Measurements from ENCODE around the gene PCSK6.

- TF ChIP-seq CTCF (IDR thresholded peaks at IDR 0.05) (no peak), EP300 (IDR thresholded peaks at IDR 0.05) (no peak), POLR2AphosphoS5 (IDR thresholded peaks at IDR 0.05) (no peak), POLR2A (IDR thresholded peaks at IDR 0.05) (no peak)
Measured at GRCh38 chr15:101459579-101460300, 29.8 kb downstream of the PCSK6 start.

All from stomach (tissue), 4 donors.